ENCODE results near the gene LRRC17. TPM values are rescaled to one million over a fixed set of nuclear protein-coding genes. Genes with fewer than 3 reads are reported as not detected.

LRRC17 gene
- total and polyA plus RNA-seq, 2 donors (not counting 1 experiment from before 2014, with no cell fraction given) = 0.86 to 1.4 TPM

DNA sequence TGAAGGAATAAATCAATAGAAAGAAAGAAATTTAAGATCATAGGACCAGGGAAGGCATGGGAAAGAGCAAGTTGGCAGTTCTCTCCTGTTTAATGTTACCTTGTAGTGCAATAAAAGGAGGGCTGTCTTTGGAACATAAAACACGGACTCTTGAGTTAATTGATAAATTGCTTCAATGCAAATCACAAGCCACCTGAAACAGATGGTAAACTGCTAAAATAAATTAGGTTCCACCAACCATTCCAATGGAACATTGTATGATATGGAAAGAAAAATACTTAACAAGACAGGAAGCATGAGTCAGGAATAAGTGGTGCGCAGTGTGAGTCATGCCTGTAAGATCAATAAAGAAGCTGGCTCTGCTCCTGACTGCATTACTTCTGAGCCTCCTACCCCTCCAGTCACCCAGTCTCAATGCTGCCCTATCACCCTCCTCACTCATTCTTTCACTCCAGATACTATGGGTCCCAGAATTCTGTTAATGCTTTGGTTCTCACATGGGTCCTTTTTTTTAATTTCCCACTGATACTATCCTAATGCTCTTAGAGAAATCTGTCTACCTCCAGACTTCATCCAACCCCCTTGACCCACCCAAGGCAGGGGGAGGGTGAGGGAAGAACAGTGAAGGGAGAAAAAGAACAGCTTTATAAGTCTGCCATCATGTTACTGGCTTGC, 78.9 kb downstream of the LRRC17 start:
- ATAC-seq (ENCODE audit: low read depth) = no peak
- CTCF ChIA-PET = no interaction called here
- no peak for TF ChIP-seq EZH2 (IDR thresholded peaks at IDR 0.05; ENCODE audit: borderline replicate concordance, insufficient read depth, low read depth, low read length, poor library complexity, severe bottlenecking)
- TF ChIP-seq, protein P1, sequence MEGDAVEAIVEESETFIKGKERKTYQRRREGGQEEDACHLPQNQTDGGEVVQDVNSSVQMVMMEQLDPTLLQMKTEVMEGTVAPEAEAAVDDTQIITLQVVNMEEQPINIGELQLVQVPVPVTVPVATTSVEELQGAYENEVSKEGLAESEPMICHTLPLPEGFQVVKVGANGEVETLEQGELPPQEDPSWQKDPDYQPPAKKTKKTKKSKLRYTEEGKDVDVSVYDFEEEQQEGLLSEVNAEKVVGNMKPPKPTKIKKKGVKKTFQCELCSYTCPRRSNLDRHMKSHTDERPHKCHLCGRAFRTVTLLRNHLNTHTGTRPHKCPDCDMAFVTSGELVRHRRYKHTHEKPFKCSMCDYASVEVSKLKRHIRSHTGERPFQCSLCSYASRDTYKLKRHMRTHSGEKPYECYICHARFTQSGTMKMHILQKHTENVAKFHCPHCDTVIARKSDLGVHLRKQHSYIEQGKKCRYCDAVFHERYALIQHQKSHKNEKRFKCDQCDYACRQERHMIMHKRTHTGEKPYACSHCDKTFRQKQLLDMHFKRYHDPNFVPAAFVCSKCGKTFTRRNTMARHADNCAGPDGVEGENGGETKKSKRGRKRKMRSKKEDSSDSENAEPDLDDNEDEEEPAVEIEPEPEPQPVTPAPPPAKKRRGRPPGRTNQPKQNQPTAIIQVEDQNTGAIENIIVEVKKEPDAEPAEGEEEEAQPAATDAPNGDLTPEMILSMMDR (IDR thresholded peaks at IDR 0.05) = no peak
- Histone ChIP-seq H3K4me1 (ENCODE audit: control insufficient read depth in 2 of 2, insufficient read depth in 2 of 2, low read length in 2 of 2) (no peaks in the 10 kb centered on the region), H3K27me3 (replicated peaks in 1 of 4; ENCODE audit: control extremely low read depth in 1 of 4, control insufficient read depth in 3 of 4, insufficient read depth in 4 of 4, low read length in 3 of 4) (no peaks in the 10 kb centered on the region), H3K27ac (ENCODE audit: low read length in 2 of 2) (no peak overlapping the region), H4K20me1 (ENCODE audit: control insufficient read depth, insufficient read depth, low read length, poor library complexity, severe bottlenecking) (no peaks in the 10 kb centered on the region), H3K79me2 (ENCODE audit: control insufficient read depth, insufficient read depth, low read length) (no peaks in the 10 kb centered on the region), H3K9ac (ENCODE audit: low read length) (no peak overlapping the region), H3K4me2 (replicated peaks; ENCODE audit: low read depth, low read length, poor library complexity, severe bottlenecking) (no peak overlapping the region), H3K36me3 (replicated peaks in 1 of 2; ENCODE audit: control extremely low read depth in 1 of 2, control insufficient read depth in 1 of 2, extremely low read depth in 1 of 2, insufficient read depth in 2 of 2, low read length in 1 of 2) (no peaks in the 10 kb centered on the region), H3K4me3 (ENCODE audit: control extremely low read depth in 1 of 5, extremely low read depth in 1 of 5, insufficient read depth in 1 of 5, low read depth in 2 of 5, low read length in 4 of 5) (no peak overlapping the region), H3K9me3 (ENCODE audit: control extremely low read depth in 1 of 3, control insufficient read depth in 2 of 3, insufficient read depth in 1 of 3, low read length in 2 of 3) (peaks cover 0 to 3% (median 0%) of the 10 kb centered on the region in 3 donors), H2AFZ (ENCODE audit: insufficient read depth, low read depth, low read length, poor library complexity, severe bottlenecking) (no peak overlapping the region)
- no peak for DNase-seq
- no CpG with 5 or more reads among the region's 2 CpGs for WGBS (ENCODE audit: insufficient coverage)
- Mint-ChIP-seq H3K9me3 (ENCODE audit: insufficient read depth) (no peaks in the 10 kb centered on the region), H3K4me3 (no peak overlapping the region), H3K4me1 (peaks cover 6% of the 10 kb centered on the region), H3K27ac (no peak overlapping the region), H3K27me3 (no peaks in the 10 kb centered on the region)
- intact Hi-C loops (cut with micrococcal nuclease) = no loop called here
- POLR2A ChIA-PET = no interaction called here

DNA sequence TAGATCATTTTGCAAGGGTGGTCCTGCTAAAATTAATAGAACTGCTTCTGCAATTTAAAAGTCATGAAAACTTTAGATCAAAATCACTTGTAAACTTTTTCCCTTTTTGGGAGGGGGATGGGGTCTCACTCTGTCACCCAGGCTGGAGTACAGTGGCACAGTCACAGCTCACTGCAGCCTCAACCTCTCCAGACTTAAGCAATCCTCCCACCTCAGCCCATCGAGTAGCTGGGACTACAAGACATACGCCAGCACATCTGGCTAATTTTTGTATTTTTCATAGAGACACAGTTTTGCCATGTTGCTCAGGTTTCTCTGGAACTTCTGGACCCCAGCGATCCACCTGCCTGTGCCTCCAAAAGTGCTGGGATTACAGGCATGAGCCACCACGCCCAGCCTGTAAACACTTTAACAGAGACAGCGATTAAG, 79.7 kb downstream of the LRRC17 start:
- Histone ChIP-seq H4K20me1 (ENCODE audit: control insufficient read depth, insufficient read depth, low read length, poor library complexity, severe bottlenecking) (no peaks in the 10 kb centered on the region), H3K4me1 (ENCODE audit: control insufficient read depth in 2 of 2, insufficient read depth in 2 of 2, low read length in 2 of 2) (no peaks in the 10 kb centered on the region), H2AFZ (ENCODE audit: insufficient read depth, low read depth, low read length, poor library complexity, severe bottlenecking) (no peak overlapping the region), H3K27ac (ENCODE audit: low read length in 2 of 2) (no peak overlapping the region), H3K9me3 (ENCODE audit: control extremely low read depth in 1 of 3, control insufficient read depth in 2 of 3, insufficient read depth in 1 of 3, low read length in 2 of 3) (peaks cover 0 to 3% (median 0%) of the 10 kb centered on the region in 3 donors), H3K79me2 (ENCODE audit: control insufficient read depth, insufficient read depth, low read length) (no peaks in the 10 kb centered on the region), H3K4me2 (replicated peaks; ENCODE audit: low read depth, low read length, poor library complexity, severe bottlenecking) (no peak overlapping the region), H3K4me3 (ENCODE audit: control extremely low read depth in 1 of 5, extremely low read depth in 1 of 5, insufficient read depth in 1 of 5, low read depth in 2 of 5, low read length in 4 of 5) (no peak overlapping the region), H3K27me3 (replicated peaks in 1 of 4; ENCODE audit: control extremely low read depth in 1 of 4, control insufficient read depth in 3 of 4, insufficient read depth in 4 of 4, low read length in 3 of 4) (no peaks in the 10 kb centered on the region), H3K9ac (ENCODE audit: low read length) (no peak overlapping the region), H3K36me3 (replicated peaks in 1 of 2; ENCODE audit: control extremely low read depth in 1 of 2, control insufficient read depth in 1 of 2, extremely low read depth in 1 of 2, insufficient read depth in 2 of 2, low read length in 1 of 2) (no peaks in the 10 kb centered on the region)
- TF ChIP-seq, protein P1 (IDR thresholded peaks at IDR 0.05) = no peak
- no peak for TF ChIP-seq EZH2 (IDR thresholded peaks at IDR 0.05; ENCODE audit: borderline replicate concordance, insufficient read depth, low read depth, low read length, poor library complexity, severe bottlenecking)
- H3K9me3 Mint-ChIP-seq (ENCODE audit: insufficient read depth) = no peaks in the 10 kb centered on the region
- DNase-seq (no peak), ATAC-seq (ENCODE audit: low read depth) (no peak)
- 100% methylated on average over 3 of the region's 5 CpGs for whole genome bisulfite sequencing (ENCODE audit: insufficient coverage)
- no peak overlapping the region for H3K27ac Mint-ChIP-seq
- ChIA-PET POLR2A (no interaction called here), CTCF (no interaction called here)
- H3K27me3 Mint-ChIP-seq = no peaks in the 10 kb centered on the region
- peaks cover 6% of the 10 kb centered on the region for H3K4me1 Mint-ChIP-seq
- H3K4me3 Mint-ChIP-seq = no peak overlapping the region
- intact Hi-C loops (cut with micrococcal nuclease) = no loop called here
